HG03442 (cell line): ENCODE measurements around the gene FAM200B.

Source experiments
- ATAC-seq: cut with Tn5 transposase; IDR thresholded peaks from one replicate; pipeline ENCODE4 v1.9.1; 2021; ENCODE audit warnings: mild to moderate bottlenecking, moderate library complexity; ENCODE audit not compliant: unreplicated experiment

The FAM200B gene

GRCh38 chr4:15667006-15667405 is 14.6 kb upstream of the FAM200B start:
- ATAC-seq, result no peak

GRCh38 chr4:15668566-15669435 is 12.8 kb upstream of the FAM200B start:
- ATAC-seq, result no peak

GRCh38 chr4:15670576-15670975 is 11.1 kb upstream of the FAM200B start:
- ATAC-seq, result no peak

- no peak for ATAC-seq
Measured at GRCh38 chr4:15672101-15672500, 9.5 kb upstream of the FAM200B start.

- no peak for ATAC-seq
Measured at GRCh38 chr4:15673337-15673736, 8.3 kb upstream of the FAM200B start.

- ATAC-seq, result no peak
Measured at GRCh38 chr4:15674046-15674445, 7.6 kb upstream of the FAM200B start.

- no peak for ATAC-seq
Measured at GRCh38 chr4:15674926-15675325, 6.7 kb upstream of the FAM200B start.

GRCh38 chr4:15675356-15675755 is 6.3 kb upstream of the FAM200B start:
- ATAC-seq, result no peak

GRCh38 chr4:15676039-15676438 is 5.6 kb upstream of the FAM200B start:
- no peak for ATAC-seq

GRCh38 chr4:15676899-15677298 is 4.7 kb upstream of the FAM200B start:
- ATAC-seq, result no peak

- no peak for ATAC-seq
Measured at GRCh38 chr4:15677507-15677988, 4.1 kb upstream of the FAM200B start.

GRCh38 chr4:15681067-15681371 is 608 bp upstream of the FAM200B start:
- no peak for ATAC-seq

GRCh38 chr4:15682242-15683142 is 865 bp downstream of the FAM200B start:
- no peak for ATAC-seq

GRCh38 chr4:15683143-15683495 is 1.5 kb downstream of the FAM200B start:
- ATAC-seq, result no peak

GRCh38 chr4:15684498-15684897 is 2.9 kb downstream of the FAM200B start:
- no peak for ATAC-seq

- no peak for ATAC-seq
Measured at GRCh38 chr4:15688051-15688450, 6.4 kb downstream of the FAM200B start.

- no peak for ATAC-seq
Measured at GRCh38 chr4:15689540-15689939, 7.9 kb downstream of the FAM200B start.

- no peak for ATAC-seq
Measured at GRCh38 chr4:15690020-15690809, 8.6 kb downstream of the FAM200B start.

GRCh38 chr4:15691346-15692135 is 9.9 kb downstream of the FAM200B start:
- ATAC-seq, result no peak

- ATAC-seq, result no peak
Measured at GRCh38 chr4:15692602-15693001, 11.0 kb downstream of the FAM200B start.
